Activated CD8-positive, alpha-beta memory T cell treated with anti-CD3 and anti-CD28 coated beads, Interleukin-2, amount 50 U/mL, for 24 hours (primary cell): ENCODE measurements around the gene MTMR12.

Experiments used
- DNase-seq: peaks from one replicate; pipeline ENCODE4 v3.0.0-alpha.2; 2020; ENCODE audit errors: extremely low read depth

The MTMR12 gene

DNA sequence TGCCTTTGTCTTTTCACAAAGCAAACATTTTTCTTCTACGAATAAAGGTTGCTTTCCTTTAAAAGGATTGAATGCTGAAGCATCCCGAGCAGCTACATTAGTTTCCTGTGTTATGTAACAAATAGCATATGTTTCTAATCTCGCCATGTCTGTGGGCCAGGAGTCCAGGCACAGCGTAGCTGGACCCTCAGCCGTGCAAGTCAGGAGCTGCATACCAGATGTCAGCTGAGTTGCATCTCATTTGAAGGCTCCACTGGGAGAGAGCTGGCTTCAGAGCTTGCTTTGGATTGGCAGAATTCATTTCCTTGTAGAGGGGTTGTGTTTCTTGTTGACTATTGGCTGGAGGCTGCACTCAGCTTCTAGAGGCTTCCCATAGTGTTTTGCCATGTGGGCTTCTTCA, 122.6 kb downstream of the MTMR12 start:
- DNase-seq = no peak

DNA sequence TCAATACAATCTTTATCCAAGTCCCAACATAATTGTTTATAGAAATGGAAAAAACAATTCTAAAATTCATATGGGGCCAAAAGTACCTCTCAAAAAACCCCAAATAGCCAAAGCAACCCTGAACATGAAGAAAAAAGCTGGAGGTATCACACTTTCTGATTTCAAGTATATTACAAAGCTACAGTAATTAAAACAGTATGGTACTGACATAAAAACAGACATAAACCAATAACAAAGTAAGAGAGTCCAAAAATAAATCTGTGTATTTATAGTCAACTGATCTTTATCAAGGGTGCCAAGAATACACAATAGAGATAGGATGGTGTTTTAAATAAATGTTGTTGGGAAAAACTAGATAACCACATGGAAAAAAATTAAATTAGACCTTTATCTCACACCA, 125.1 kb downstream of the MTMR12 start:
- DNase-seq = no peak

- DNase-seq = no peak
These were observed 130.2 kb downstream of the MTMR12 start for GRCh38 chr5:32182463-32183063.
